ENCODE data around the gene PSORS1C2. TPM values are rescaled to one million over a fixed set of nuclear protein-coding genes. Genes with fewer than 3 reads are reported as not detected.

Gene PSORS1C2
- total RNA-seq, 1 donor from 2014 or later: not detected

DNA sequence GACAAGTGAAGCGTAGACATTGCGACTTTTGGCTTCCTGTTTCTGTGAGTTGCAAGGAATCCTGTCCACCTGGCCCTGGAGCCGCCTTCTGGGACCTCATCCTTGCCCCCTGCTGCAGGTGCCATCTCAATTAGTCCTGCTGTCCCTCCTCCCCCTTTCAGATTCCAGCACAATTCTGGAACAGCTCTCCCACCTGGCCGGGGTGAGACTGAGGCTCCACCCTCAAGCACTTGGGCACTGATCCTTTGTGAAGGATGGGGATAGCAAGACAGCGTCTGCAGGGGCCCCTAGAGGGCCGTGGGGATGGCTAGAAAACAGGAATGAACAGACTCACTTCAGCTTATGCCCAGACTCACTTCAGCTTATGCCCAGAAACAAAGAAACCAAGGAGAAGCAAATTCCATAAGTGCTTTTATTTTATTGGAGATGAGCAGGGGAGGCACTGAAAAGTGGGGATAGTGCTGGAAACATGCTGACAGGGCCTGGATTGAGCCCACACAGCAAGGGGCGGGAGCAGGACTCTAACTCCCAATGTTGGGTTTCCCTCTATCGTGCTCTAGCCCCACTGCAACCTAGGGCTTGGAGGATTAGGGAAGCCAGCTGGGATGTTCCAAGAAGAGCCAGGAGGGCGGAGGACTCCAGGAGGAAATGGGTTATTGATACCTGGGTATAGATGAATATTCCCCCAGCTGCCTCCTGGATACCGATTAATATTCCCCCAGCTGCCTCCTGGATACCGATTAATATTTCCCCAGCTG lies 27.9 kb downstream of the PSORS1C2 start:
- no peak for DNase-seq (ENCODE audit: low read depth)
- TF ChIP-seq, protein P1, sequence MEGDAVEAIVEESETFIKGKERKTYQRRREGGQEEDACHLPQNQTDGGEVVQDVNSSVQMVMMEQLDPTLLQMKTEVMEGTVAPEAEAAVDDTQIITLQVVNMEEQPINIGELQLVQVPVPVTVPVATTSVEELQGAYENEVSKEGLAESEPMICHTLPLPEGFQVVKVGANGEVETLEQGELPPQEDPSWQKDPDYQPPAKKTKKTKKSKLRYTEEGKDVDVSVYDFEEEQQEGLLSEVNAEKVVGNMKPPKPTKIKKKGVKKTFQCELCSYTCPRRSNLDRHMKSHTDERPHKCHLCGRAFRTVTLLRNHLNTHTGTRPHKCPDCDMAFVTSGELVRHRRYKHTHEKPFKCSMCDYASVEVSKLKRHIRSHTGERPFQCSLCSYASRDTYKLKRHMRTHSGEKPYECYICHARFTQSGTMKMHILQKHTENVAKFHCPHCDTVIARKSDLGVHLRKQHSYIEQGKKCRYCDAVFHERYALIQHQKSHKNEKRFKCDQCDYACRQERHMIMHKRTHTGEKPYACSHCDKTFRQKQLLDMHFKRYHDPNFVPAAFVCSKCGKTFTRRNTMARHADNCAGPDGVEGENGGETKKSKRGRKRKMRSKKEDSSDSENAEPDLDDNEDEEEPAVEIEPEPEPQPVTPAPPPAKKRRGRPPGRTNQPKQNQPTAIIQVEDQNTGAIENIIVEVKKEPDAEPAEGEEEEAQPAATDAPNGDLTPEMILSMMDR (IDR thresholded peaks at IDR 0.05; ENCODE audit: insufficient read depth, low read depth, low read length): no peak
- Mint-ChIP-seq H3K27me3 (ENCODE audit: low read depth, unreplicated experiment) (peaks cover 2% of the 10 kb centered on the region), H3K36me3 (ENCODE audit: low read depth, unreplicated experiment) (no peaks in the 10 kb centered on the region), H3K4me3 (ENCODE audit: unreplicated experiment) (no peak overlapping the region), H3K27ac (ENCODE audit: unreplicated experiment) (no peak overlapping the region), H3K9me3 (ENCODE audit: unreplicated experiment) (no peaks in the 10 kb centered on the region), H3K4me1 (ENCODE audit: low read depth, unreplicated experiment) (peaks cover 40% of the 10 kb centered on the region)
- H4K20me1 ChIP-seq (ENCODE audit: insufficient read depth, low read length): no peaks in the 10 kb centered on the region
- H3K27ac ChIP-seq (ENCODE audit: low read depth, low read length): no peak overlapping the region
- H3K4me3 ChIP-seq (ENCODE audit: insufficient read depth, low read depth, low read length): no peak overlapping the region
- no peaks in the 10 kb centered on the region for H3K36me3 ChIP-seq (ENCODE audit: insufficient read depth, low read length)
- H3K4me2 ChIP-seq (ENCODE audit: low read length): no peak overlapping the region
- H3K27me3 ChIP-seq (ENCODE audit: insufficient read depth, low read length): peaks cover 18% of the 10 kb centered on the region
- no peak overlapping the region for H2AFZ ChIP-seq (ENCODE audit: low read depth, low read length)
- peaks cover 24% of the 10 kb centered on the region for H3K4me1 ChIP-seq (ENCODE audit: insufficient read depth, low read length)
- no peaks in the 10 kb centered on the region for H3K9me3 ChIP-seq (ENCODE audit: insufficient read depth, low read depth, low read length)
- no peak for FAIRE-seq
- H3K9ac ChIP-seq (ENCODE audit: low read length): no peak overlapping the region
- peaks cover 11% of the 10 kb centered on the region for H3K79me2 ChIP-seq (ENCODE audit: insufficient read depth, low read length)

- no peaks in the 10 kb centered on the region for H3K9me3 Mint-ChIP-seq (ENCODE audit: unreplicated experiment)
- FAIRE-seq (no peak), DNase-seq (ENCODE audit: low read depth) (no peak)
- H2AFZ ChIP-seq (ENCODE audit: low read depth, low read length): no peak overlapping the region
- H3K4me3 ChIP-seq (ENCODE audit: insufficient read depth, low read depth, low read length): no peak overlapping the region
- peaks cover 14% of the 10 kb centered on the region for H3K4me1 Mint-ChIP-seq (ENCODE audit: low read depth, unreplicated experiment)
- no peaks in the 10 kb centered on the region for H3K36me3 Mint-ChIP-seq (ENCODE audit: low read depth, unreplicated experiment)
- H3K4me2 ChIP-seq (ENCODE audit: low read length): no peak overlapping the region
- no peak overlapping the region for H3K27ac Mint-ChIP-seq (ENCODE audit: unreplicated experiment)
- no peak overlapping the region for H3K4me3 Mint-ChIP-seq (ENCODE audit: unreplicated experiment)
- H3K4me1 ChIP-seq (ENCODE audit: insufficient read depth, low read length): no peaks in the 10 kb centered on the region
- H3K27ac ChIP-seq (ENCODE audit: low read depth, low read length): no peak overlapping the region
- H3K27me3 ChIP-seq (ENCODE audit: insufficient read depth, low read length): peaks cover 18% of the 10 kb centered on the region
- H3K27me3 Mint-ChIP-seq (ENCODE audit: low read depth, unreplicated experiment): peaks cover 3% of the 10 kb centered on the region
- H4K20me1 ChIP-seq (ENCODE audit: insufficient read depth, low read length): no peaks in the 10 kb centered on the region
- no peaks in the 10 kb centered on the region for H3K9me3 ChIP-seq (ENCODE audit: insufficient read depth, low read depth, low read length)
- TF ChIP-seq EZH2 (IDR thresholded peaks at IDR 0.05; ENCODE audit: insufficient read depth, low read length): no peak
- no peaks in the 10 kb centered on the region for H3K79me2 ChIP-seq (ENCODE audit: insufficient read depth, low read length)
- no peaks in the 10 kb centered on the region for H3K36me3 ChIP-seq (ENCODE audit: insufficient read depth, low read length)
- H3K9ac ChIP-seq (ENCODE audit: low read length): no peak overlapping the region
Observed at GRCh38 chr6:31107052-31107451, 31.8 kb downstream of the PSORS1C2 start.

DNA sequence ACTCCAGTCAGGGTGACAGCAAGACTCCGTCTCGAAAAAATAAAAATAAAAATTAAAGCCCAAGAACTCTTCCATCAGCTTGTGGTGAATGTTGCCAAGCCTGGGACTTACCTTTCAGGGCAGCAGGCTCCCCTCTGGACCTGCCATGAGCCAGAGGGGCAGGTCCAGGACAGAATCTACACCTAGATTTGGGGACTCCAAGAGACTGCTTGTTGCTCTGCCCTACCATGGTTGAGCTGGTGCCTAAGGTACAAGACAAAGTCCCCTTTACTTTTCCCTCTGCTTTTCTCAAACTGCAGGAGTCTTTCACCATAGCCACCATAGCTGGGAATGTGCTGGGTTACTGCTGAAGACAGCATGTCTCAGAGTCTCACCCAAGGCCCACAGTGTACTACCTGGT lies 35.7 kb downstream of the PSORS1C2 start:
- no peak for DNase-seq (ENCODE audit: low read depth)
- Histone ChIP-seq H3K27me3 (ENCODE audit: insufficient read depth, low read length) (no peaks in the 10 kb centered on the region), H3K27ac (ENCODE audit: low read depth, low read length) (no peak overlapping the region), H3K9ac (ENCODE audit: low read length) (no peak overlapping the region), H3K36me3 (ENCODE audit: insufficient read depth, low read length) (no peaks in the 10 kb centered on the region), H2AFZ (ENCODE audit: low read depth, low read length) (no peak overlapping the region), H3K4me2 (ENCODE audit: low read length) (no peak overlapping the region), H4K20me1 (ENCODE audit: insufficient read depth, low read length) (no peaks in the 10 kb centered on the region), H3K4me1 (ENCODE audit: insufficient read depth, low read length) (no peaks in the 10 kb centered on the region), H3K9me3 (ENCODE audit: insufficient read depth, low read depth, low read length) (no peaks in the 10 kb centered on the region), H3K79me2 (ENCODE audit: insufficient read depth, low read length) (no peaks in the 10 kb centered on the region), H3K4me3 (ENCODE audit: insufficient read depth, low read depth, low read length) (no peak overlapping the region)
- no peaks in the 10 kb centered on the region for H3K36me3 Mint-ChIP-seq (ENCODE audit: low read depth, unreplicated experiment)
- FAIRE-seq: no peak
- no peaks in the 10 kb centered on the region for H3K9me3 Mint-ChIP-seq (ENCODE audit: unreplicated experiment)
- peaks cover 3% of the 10 kb centered on the region for H3K4me1 Mint-ChIP-seq (ENCODE audit: low read depth, unreplicated experiment)
- H3K4me3 Mint-ChIP-seq (ENCODE audit: unreplicated experiment): no peak overlapping the region
- H3K27ac Mint-ChIP-seq (ENCODE audit: unreplicated experiment): no peak overlapping the region
- TF ChIP-seq, protein P1 (IDR thresholded peaks at IDR 0.05; ENCODE audit: insufficient read depth, low read depth, low read length): no peak
- TF ChIP-seq EZH2 (IDR thresholded peaks at IDR 0.05; ENCODE audit: insufficient read depth, low read length): no peak
- H3K27me3 Mint-ChIP-seq (ENCODE audit: low read depth, unreplicated experiment): peaks cover 3% of the 10 kb centered on the region

Data from astrocyte (in vitro differentiated cells and primary cell).